AG09309 (cell line): Measurements from ENCODE around the gene DNAH7.
"Not testable (repeated sequence)": the region's sequence is repeated elsewhere in the genome, so short reads cannot be mapped to it uniquely, and the experiment has no call there.

ENCODE experiments used
- DNase-seq: peaks from one replicate; pipeline ENCODE4 v3.0.0-alpha.2; 2010; ENCODE audit warnings: low read depth
- H3K4me3 ChIP-seq: 2 replicates; pipeline ENCODE4 v1.5.1; 2011; ENCODE audit warnings: mild to moderate bottlenecking, low read depth, low read length, moderate library complexity; ENCODE audit not compliant: control insufficient read depth
- CTCF ChIP-seq: IDR thresholded peaks from 2 replicates; pipeline ENCODE4 v1.5.1; 2011; ENCODE audit warnings: mild to moderate bottlenecking, low read depth, low read length, inconsistent platforms; ENCODE audit not compliant: insufficient read depth, control insufficient read depth; ENCODE audit errors: missing control alignments

Gene DNAH7

DNA sequence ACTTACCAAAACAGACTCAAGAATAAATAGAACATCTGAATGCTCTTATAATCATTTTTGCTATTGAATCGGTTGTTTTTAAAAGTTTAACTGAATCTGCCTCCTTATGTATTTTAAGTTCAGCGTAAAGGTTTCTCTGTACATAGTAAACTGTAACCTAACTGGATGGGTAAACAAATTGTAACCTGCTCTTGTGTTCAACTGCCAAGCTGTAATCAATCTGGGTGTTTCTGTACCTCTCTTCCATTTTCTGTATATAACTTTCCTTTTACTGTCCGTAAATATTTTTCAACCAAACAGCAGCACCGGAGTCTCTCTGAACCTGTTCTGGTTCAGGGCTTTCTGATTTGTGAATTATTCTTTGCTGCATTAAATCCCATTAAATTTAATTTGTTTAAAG is 27.6 kb upstream of the DNAH7 start:
- H3K4me3 ChIP-seq = no peak overlapping the region
- DNase-seq = no peak
- TF ChIP-seq CTCF = no peak

DNA sequence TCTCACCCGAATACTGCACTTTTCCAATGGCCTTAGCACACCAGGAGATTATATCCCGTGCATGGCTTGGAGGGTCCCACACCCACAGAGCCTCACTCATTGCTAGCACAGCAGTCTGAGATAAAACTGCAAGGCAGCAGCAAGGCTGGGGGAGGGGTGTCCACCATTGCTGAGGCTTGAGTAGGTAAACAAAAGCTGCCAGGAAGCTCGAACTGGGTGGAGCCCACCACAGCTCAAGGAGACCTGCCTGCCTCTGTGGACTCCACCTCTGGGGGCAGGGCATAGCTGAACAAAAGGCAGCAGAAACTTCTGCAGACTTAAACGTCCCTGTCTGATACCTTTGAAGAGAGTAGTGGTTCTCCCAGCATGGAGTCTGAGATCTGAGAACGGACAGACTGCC is 20.8 kb upstream of the DNAH7 start:
- H3K4me3 ChIP-seq, DNase-seq: not testable (repeated sequence)

- no peak for DNase-seq
- no peak overlapping the region for H3K4me3 ChIP-seq
- no peak for TF ChIP-seq CTCF
These were observed 19.6 kb upstream of the DNAH7 start for GRCh38 chr2:196088203-196088602.

GRCh38 chr2:196086517-196087368 is 18.1 kb upstream of the DNAH7 start:
- no peak overlapping the region for H3K4me3 ChIP-seq
- TF ChIP-seq CTCF = no peak
- DNase-seq = no peak

DNA sequence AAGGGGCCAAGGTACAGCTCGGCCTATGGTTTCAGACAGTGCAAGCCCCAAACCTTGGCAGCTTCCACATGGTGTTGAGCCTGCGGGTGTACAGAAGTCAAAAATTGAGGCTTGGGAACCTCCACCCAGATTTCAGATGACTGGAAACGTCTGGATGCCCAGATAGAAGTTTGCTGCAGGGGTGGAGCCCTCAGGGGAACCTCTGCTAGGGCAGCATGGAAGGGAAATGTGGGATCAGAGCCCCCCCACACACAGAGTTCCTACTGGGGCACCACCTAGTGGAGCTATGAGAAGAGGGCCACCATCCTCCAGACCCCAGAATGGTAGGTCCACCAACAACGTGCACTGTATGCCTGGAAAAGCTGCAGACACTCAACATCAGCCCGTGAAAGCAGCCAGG is 15.0 kb upstream of the DNAH7 start:
- no peak overlapping the region for H3K4me3 ChIP-seq
- TF ChIP-seq CTCF = no peak
- DNase-seq = no peak

DNA sequence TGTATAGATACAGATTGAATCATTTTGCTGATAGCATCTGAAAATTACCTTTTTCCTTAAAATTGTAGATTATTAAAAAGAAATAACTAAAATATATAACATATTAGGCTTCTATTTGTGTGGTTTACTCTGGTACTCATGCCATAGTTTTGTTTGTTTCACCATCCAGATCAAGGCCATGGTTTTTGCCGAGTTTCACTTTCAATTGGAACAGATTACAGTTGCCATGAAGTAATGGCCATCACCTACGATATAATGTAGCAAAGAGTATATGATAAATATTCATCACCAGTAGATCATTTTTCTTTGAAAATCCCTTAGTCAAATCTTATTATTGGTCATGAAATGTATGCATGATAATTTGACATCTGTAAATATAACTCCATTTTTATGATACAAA is 11.9 kb upstream of the DNAH7 start:
- TF ChIP-seq CTCF = no peak
- no peak for DNase-seq
- no peak overlapping the region for H3K4me3 ChIP-seq

- no peak for DNase-seq
- TF ChIP-seq CTCF = no peak
- H3K4me3 ChIP-seq = no peak overlapping the region
These were observed 10.4 kb upstream of the DNAH7 start for GRCh38 chr2:196079052-196079451.
